NT2/D1 (cell line): Measurements from ENCODE around the gene RAP1A.

Source experiments
- SUZ12 ChIP-seq: IDR thresholded peaks from 2 replicates; pipeline ENCODE4 v1.6.1; 2011; ENCODE audit not compliant: insufficient read length, insufficient read depth; ENCODE audit errors: extremely low read depth
- YY1 ChIP-seq: IDR thresholded peaks from 2 replicates; pipeline ENCODE4 v1.6.1; 2011; ENCODE audit not compliant: insufficient read length, insufficient read depth
- ZNF274 ChIP-seq: IDR thresholded peaks from 2 replicates; pipeline ENCODE4 v1.6.1; 2011; ENCODE audit warnings: mild to moderate bottlenecking, low read depth, low read length

DNA sequence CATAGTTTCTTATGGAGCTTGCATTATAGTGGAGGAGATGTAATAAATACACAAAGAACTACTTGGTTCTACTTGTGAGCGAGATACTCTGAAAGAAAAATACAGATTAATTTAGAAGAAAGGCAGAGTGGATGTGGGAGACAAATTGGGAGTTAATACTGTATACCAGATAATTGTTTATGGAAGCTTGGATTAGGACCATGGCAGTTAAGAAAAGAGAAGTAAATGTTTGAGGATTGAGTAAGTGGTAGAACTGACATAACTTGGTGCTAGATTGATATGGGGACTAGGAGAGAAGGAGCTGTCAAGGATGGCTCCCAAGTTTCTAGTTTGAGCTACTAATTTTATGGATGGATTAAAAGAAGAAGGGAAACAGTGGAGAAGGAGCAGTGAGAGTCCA is 72.3 kb downstream of the RAP1A start:
- TF ChIP-seq YY1: no peak
- no peak for TF ChIP-seq ZNF274
- TF ChIP-seq SUZ12: no peak
